Activated T-helper 9 cell treated with anti-CD3 and anti-CD28 coated beads, Interleukin-2, amount 50 U/mL, for 16 hours (primary cell): ENCODE data around the gene LMF1.
"Not testable (repeated sequence)": the region's sequence is repeated elsewhere in the genome, so short reads cannot be mapped to it uniquely, and the experiment has no call there.

Experiments used
- DNase-seq: peaks from one replicate; pipeline ENCODE4 v3.0.0-alpha.2; 2020; ENCODE audit warnings: low read depth

Gene LMF1

GRCh38 chr16:892536-893255 is 78.1 kb downstream of the LMF1 start:
- no peak for DNase-seq

- no peak for DNase-seq
Observed at GRCh38 chr16:892006-892405, 78.8 kb downstream of the LMF1 start.

DNA sequence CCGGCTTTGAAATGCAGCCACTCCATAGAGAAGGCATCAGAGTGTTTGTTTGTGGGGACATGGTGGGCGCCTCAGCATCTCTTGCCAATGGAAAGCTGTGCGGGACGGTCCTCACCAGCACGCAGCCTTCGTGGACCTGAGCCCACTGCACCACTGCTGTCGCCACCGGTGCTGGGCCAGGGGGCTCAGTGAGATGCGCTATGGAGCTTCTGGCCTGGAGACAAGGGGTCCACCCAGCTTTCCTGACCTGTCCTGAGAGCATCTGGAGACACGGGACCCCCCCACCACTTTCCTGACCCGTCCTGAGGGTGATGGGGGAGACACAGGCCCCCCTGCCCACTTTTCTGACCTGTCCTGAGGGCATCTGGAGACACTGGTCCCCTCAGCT is 79.4 kb downstream of the LMF1 start:
- DNase-seq: no peak

GRCh38 chr16:890716-891352 is 80.0 kb downstream of the LMF1 start:
- no peak for DNase-seq

GRCh38 chr16:890217-890616 is 80.6 kb downstream of the LMF1 start:
- no peak for DNase-seq

DNA sequence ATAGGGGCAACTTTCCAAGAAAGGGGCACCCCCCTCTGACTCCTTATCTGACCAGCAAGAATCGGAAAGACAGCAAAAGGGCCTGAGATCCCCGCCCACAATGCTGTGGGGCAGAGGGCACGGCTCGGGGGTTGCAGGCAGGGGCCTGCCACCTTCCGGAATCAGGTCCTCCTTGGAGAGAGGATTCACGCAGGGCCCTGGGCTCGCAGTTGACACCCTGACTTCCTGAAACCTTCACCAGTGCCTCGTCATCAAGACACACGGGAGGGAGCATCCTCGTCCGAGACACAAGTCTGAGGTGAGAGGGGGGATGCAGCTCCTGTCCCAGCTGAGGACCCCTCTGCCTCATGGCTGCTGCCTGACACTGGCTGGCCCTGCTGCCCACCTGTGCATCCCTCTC is 81.2 kb downstream of the LMF1 start:
- no peak for DNase-seq

- DNase-seq: no peak
Observed at GRCh38 chr16:888901-889570, 81.7 kb downstream of the LMF1 start.

GRCh38 chr16:888456-888855 is 82.3 kb downstream of the LMF1 start:
- not testable (repeated sequence) for DNase-seq

DNA sequence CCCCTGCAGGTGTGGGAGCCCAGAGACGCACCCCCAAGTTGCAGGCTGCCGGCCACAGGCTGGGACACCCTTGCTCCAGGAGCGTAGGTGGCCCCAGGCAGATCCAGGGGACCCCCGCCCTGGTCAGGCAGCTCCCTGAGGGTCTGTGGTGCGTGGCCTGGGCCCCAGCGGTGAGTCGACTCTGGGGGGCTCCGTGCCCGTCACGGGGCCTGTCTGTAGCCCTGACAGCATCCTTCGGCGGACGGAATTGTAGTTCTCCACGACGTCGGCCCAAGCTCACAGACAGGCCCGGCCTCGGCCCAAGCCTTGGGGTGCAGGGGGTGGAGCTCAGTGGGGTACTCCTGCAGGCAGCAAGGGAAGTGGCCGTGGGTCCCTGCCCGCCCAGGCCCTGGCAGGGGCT is 82.9 kb downstream of the LMF1 start:
- no peak for DNase-seq

GRCh38 chr16:886802-887731 is 83.7 kb downstream of the LMF1 start:
- DNase-seq: no peak

- no peak for DNase-seq
Observed at GRCh38 chr16:886084-886543, 84.7 kb downstream of the LMF1 start.

GRCh38 chr16:885391-885790 is 85.4 kb downstream of the LMF1 start:
- no peak for DNase-seq

GRCh38 chr16:884232-884631 is 86.6 kb downstream of the LMF1 start:
- DNase-seq: no peak

DNA sequence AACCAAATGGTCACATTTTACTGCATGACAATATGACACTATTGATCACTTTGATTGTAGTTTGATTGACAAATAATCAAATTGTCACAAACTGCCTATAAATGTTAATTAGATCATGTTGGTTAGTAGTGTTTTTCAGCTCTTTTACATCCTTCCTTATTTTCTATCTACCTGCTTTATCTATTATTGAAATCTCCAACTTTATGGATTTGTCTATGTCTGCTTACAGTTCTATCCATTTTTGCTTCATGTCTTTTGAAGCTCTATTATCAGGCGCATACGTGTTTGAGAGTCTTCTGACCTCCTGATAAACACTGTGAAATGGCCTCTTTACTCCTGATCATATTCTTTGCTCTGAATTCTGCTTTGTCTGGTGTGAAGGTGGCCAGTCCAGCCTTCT is 87.0 kb downstream of the LMF1 start:
- DNase-seq: no peak

GRCh38 chr16:883340-883739 is 87.4 kb downstream of the LMF1 start:
- DNase-seq: no peak

GRCh38 chr16:882671-883070 is 88.1 kb downstream of the LMF1 start:
- not testable (repeated sequence) for DNase-seq

- no peak for DNase-seq
Observed at GRCh38 chr16:882256-882655, 88.5 kb downstream of the LMF1 start.

GRCh38 chr16:881219-882097 is 89.3 kb downstream of the LMF1 start:
- no peak for DNase-seq

- DNase-seq: no peak
Observed at GRCh38 chr16:880471-881171, 90.2 kb downstream of the LMF1 start.

DNA sequence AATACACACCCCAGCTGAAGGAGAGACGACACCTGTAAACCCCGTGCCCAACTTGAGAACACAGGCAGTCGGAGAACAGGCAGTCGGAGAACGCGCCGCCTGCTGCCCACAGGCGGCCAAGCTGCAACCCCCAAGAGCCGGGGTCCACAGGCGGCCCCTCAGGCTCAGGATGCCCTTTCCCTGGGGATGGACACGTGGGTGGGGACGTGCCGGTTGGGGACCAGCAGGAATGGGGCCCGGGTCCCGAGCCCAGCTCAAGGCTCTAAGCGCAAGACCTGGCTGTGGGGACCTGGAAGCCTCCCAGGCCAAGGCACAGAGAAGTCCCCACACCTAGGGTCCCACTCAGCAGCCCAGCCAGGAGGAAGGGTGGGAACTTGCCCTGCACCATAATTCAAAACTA is 90.8 kb downstream of the LMF1 start:
- DNase-seq: no peak

DNA sequence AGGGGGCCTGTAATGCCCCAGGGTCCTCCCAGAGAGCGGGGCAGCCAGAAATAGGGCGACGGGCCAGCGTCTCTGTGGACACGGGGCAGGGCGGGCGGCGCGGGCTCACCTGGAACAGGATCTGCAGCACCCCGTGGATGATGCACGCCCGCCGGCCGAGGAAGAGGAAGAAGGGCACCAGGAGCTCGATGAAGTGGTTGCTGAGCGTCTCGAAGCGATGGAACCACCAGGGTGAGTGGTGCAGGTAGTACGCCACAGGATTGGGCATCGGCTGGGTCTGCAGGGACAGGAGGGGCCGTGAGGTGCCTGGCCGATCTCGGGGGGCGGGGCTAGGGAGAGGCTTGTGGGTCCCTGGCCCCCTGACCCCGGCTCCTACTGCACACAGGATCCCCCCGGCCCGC is 91.3 kb downstream of the LMF1 start:
- no peak for DNase-seq
